ENCODE results near the gene CBX3. TPM values are rescaled to one million over a fixed set of nuclear protein-coding genes. Genes with fewer than 3 reads are reported as not detected.
"Not testable (repeated sequence)": the region's sequence is repeated elsewhere in the genome, so short reads cannot be mapped to it uniquely, and the experiment has no call there.

The CBX3 gene
- total RNA-seq, 2 donors from 2014 or later: 34.2 to 63.3 TPM

DNA sequence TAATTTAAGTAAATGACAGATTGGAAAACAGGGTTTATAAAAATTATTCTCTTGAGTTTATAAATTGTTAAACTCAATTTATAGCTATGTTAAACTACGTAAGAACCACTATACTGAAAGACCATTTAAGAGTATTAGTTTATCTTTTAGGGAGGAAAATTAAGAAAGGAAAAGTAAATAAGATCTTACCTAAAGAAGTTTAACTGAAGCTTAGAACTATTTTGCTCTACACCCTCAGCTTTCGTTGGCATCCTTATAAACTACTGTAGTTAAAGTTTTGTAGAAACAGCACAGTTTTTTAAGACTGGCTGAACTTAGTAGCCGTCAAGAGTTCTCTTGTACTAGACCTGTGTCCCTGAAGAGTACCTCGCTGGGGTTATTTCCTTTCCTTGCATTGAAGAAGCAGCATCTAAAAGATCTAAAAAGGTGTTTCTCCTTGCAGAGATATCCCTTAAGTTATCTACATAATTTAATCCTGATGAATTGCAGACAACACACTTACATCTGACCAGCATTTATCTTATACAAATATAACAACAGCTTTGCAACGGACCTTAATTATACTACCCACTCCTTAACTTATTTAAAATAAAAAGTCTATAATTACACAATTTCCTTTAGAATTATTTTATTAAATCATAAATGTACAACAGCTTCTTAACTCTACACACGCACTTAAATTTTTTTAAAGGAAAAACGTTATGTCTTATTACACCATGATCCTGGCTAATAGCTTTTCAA, 10.1 kb upstream of the CBX3 start:
- peaks cover 83% of the 10 kb centered on the region for H3K4me1 ChIP-seq
- ATAC-seq: no peak
- no peak overlapping the region for H3K4me3 ChIP-seq
- no peaks in the 10 kb centered on the region for H3K9me3 ChIP-seq
- no peaks in the 10 kb centered on the region for H3K27me3 ChIP-seq
- intact Hi-C loops (cut with DNase I): no loop called here
- peaks cover 22 to 65% of the 10 kb centered on the region in 2 donors for H3K36me3 ChIP-seq (replicated peaks in 1 of 2; ENCODE audit: insufficient read depth in 1 of 2, low read depth in 2 of 2)
- 67 to 70% methylated on average over 7 of the region's 7 CpGs for WGBS, 2 donors
- no peak overlapping the region for H3K27ac ChIP-seq
- no peak for DNase-seq
- TF ChIP-seq, protein P1, sequence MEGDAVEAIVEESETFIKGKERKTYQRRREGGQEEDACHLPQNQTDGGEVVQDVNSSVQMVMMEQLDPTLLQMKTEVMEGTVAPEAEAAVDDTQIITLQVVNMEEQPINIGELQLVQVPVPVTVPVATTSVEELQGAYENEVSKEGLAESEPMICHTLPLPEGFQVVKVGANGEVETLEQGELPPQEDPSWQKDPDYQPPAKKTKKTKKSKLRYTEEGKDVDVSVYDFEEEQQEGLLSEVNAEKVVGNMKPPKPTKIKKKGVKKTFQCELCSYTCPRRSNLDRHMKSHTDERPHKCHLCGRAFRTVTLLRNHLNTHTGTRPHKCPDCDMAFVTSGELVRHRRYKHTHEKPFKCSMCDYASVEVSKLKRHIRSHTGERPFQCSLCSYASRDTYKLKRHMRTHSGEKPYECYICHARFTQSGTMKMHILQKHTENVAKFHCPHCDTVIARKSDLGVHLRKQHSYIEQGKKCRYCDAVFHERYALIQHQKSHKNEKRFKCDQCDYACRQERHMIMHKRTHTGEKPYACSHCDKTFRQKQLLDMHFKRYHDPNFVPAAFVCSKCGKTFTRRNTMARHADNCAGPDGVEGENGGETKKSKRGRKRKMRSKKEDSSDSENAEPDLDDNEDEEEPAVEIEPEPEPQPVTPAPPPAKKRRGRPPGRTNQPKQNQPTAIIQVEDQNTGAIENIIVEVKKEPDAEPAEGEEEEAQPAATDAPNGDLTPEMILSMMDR (IDR thresholded peaks at IDR 0.05): no peak
- TF ChIP-seq POLR2A (IDR thresholded peaks at IDR 0.05): no peak

DNA sequence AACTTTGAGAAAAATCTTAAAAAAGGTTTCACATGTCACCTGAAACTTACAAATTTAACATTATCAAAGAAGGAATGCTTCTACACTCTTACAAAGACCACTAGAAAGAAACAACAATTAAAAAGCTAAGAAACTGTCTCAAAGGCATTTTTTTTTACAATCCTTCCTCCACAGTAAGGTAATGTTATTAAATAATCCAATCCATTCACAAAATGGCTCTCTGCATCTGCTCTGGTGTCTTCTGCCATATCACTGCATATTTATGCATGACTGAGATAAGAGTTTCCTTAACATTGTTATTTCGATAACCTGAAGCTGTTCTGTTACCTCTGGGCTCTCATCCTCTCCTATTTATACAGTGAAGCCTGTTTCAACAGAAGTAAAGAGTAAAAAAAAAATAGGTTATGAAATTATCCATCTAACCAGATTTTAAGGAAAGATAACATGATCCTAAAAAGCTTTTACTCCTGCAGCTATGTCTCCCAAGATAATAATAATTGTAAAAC, 9.5 kb upstream of the CBX3 start:
- DNase-seq: no peak
- no peak for ATAC-seq
- intact Hi-C loops (cut with DNase I): no loop called here
- peak in 2 of 3 donors; percentile 0 to 8 for TF ChIP-seq POLR2A (IDR thresholded peaks at IDR 0.05)
- TF ChIP-seq, protein P1 (IDR thresholded peaks at IDR 0.05): no peak
- Histone ChIP-seq H3K4me3 (no peak overlapping the region), H3K9me3 (no peaks in the 10 kb centered on the region), H3K27me3 (no peaks in the 10 kb centered on the region), H3K36me3 (replicated peaks in 1 of 2; ENCODE audit: insufficient read depth in 1 of 2, low read depth in 2 of 2) (peaks cover 22 to 67% of the 10 kb centered on the region in 2 donors), H3K27ac (no peak overlapping the region), H3K4me1 (peaks cover 88% of the 10 kb centered on the region)
- WGBS, 2 donors: 35 to 52% methylated on average over 1 of the region's 1 CpG

DNA sequence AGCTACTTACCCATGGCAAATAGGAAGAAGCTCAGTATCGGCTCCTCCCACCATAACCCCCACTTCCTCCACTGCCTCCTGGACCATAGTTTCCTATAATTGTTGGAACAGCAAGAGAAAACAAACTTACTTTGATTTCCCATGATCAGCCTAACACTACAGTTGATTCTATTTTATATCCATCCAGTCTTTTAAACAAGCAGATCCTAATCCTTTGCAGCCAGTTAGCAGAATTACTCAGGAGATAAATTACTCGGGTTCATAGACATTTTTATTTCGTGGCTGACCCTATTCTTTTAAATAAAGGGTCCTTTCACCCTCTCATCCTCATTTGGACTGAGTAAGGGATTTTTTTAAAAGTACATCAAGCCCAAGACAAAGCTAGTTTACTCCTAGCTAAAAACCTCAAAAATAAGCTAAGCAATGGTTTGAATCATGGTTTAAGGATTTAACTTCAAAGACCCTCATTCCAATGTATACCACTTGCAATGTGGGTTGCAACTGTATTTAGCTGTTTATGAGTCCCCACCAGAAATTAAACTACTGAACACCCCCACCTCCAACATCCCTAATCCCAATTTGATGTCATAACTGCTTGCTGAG, 9.0 kb upstream of the CBX3 start:
- ATAC-seq (no peak), DNase-seq (no peak)
- H3K27me3 ChIP-seq: no peaks in the 10 kb centered on the region
- peaks cover 22 to 69% of the 10 kb centered on the region in 2 donors for H3K36me3 ChIP-seq (replicated peaks in 1 of 2; ENCODE audit: insufficient read depth in 1 of 2, low read depth in 2 of 2)
- WGBS, 2 donors: 49 to 64% methylated on average over 3 of the region's 3 CpGs
- peak overlapping the region in 1 of 4 donors; percentile 5 for H3K27ac ChIP-seq
- H3K4me1 ChIP-seq: peaks cover 92% of the 10 kb centered on the region
- TF ChIP-seq POLR2A (IDR thresholded peaks at IDR 0.05): peak in 1 of 3 donors; percentile 4
- TF ChIP-seq, protein P1 (IDR thresholded peaks at IDR 0.05): no peak
- H3K4me3 ChIP-seq: no peak overlapping the region
- no peaks in the 10 kb centered on the region for H3K9me3 ChIP-seq
- intact Hi-C loops (cut with DNase I): no loop called here

DNA sequence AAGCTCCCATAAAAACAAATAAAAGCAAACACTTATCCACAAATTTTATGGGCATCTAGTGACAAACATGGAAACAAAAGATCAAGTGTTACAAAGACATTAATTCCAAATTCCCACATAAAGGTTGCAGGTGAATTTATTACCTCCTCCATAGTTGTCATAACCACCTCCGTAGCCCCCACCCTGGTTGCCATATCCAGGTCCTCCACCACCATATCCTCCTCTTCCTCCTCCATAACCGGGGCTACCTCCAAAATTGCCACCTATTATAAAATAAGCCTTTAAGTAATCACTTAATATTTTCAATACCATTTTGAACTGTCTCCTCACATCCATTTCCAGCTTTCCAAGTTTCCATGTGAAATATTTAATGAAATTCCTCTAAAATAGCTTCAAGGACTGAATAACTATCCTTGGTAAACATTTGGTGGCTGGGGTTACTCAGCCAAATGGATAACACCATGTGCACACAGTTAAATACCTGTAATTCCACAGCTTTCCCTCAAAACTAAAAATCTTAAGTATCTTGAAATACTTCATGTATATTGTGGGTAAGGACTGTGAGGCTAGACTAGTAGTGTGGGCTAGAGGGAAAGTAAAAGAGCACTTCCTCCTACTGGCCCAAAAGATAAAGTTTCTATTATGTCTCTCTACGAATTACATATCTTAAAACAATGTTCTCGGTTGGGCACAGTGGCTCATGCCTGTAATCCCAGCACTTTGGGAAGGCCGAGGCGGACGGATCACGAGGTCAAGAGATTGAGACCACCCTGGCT, 7.9 kb upstream of the CBX3 start:
- Histone ChIP-seq H3K36me3 (replicated peaks in 1 of 2; ENCODE audit: insufficient read depth in 1 of 2, low read depth in 2 of 2) (peaks cover 20 to 66% of the 10 kb centered on the region in 2 donors), H3K9me3 (no peaks in the 10 kb centered on the region), H3K4me1 (peaks cover 83% of the 10 kb centered on the region), H3K27ac (peak overlapping the region in 1 of 4 donors; percentile 48), H3K4me3 (no peak overlapping the region), H3K27me3 (no peaks in the 10 kb centered on the region)
- no peak for DNase-seq
- TF ChIP-seq POLR2A (IDR thresholded peaks at IDR 0.05): no peak
- TF ChIP-seq, protein P1 (IDR thresholded peaks at IDR 0.05): no peak
- ATAC-seq: no peak
- intact Hi-C loops (cut with DNase I): no loop called here
- WGBS, 2 donors: 54 to 70% methylated on average over 8 of the region's 8 CpGs

DNA sequence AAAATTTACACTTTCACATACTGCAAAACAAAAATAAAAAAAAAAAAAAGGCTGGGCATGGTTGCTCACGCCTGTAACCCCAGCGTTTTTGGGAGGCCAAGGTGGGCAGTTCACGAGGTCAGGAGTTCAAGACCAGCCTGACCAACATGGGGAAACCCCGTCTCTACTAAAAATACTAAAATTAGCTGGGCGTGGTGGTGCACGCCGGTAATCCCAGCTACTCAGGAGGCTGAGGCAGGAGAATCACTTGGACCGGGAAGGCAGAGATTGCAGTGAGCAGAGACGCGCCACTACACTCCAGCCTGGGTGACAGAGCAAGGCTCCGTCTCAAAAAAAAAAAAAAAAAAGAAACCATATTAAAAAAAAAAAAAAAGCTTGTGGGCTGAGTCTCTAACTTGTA, 6.8 kb upstream of the CBX3 start:
- H3K4me3 ChIP-seq; intact Hi-C loops (cut with DNase I); H3K9me3 ChIP-seq; DNase-seq; H3K27me3 ChIP-seq; ATAC-seq: not testable (repeated sequence)
- WGBS, 2 donors: 47 to 67% methylated on average over 11 of the region's 11 CpGs
- Histone ChIP-seq H3K36me3 (replicated peaks in 1 of 2; ENCODE audit: insufficient read depth in 1 of 2, low read depth in 2 of 2) (peaks cover 16 to 55% of the 10 kb centered on the region in 2 donors), H3K4me1 (peaks cover 73% of the 10 kb centered on the region), H3K27ac (peak overlapping the region in 2 of 4 donors; percentile 26 to 48)

Data from body of pancreas (tissue), 4 donors.